Inflammatory macrophage treated with lipopolysaccharide for 4 hours (primary cell): ENCODE data around the gene USP46.
A peak's percentile ranks its signal among the peaks of the same experiment; 100 is the strongest.

Experiments used
- DNase-seq: peaks from one replicate; pipeline ENCODE4 v3.0.0-alpha.2; 2020

Gene USP46

GRCh38 chr4:52568351-52568750 lies 90.8 kb downstream of the USP46 start:
- no peak for DNase-seq

DNA sequence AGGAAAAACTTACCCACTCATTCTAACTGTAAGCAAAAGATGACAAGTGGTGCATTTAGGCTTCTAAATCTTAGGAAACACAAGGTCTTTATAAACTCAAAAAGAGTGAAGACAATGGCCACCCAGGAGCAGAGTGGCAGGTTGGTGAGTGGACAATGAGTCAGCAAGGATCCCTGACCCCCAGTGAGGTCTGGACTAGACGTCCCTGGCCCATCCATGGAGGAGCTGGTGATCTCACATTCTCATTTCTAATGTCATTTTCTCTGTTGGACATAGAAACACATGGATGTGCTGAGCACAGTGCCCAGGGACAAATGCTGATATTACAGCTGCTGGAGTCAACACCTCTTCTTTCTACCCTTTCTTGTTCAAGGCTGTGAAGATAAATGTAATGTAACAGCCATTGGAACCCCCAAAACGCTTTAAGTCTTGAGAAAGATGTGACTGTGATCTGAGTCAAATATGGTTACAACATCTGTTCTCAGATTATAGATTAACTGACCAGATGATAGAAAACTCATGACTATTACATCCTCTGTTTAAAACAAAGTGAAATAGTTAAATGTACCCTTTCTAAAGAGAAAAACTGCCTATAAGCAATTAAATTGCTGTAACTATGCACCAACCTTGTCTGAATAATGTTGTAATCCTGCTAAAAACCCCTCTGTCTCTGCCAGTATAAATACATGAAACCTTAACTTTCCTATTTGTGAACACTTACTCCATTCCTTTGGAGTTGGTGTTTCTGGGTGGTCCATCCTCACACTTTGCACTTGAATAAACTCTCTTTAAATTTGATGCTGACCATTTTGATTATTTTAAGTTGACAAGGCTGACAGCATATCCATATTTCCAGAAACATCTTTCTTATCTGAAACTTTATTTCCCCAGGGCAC lies 92.7 kb downstream of the USP46 start:
- no peak for DNase-seq

- DNase-seq: no peak
Measured at GRCh38 chr4:52560844-52561280, 98.2 kb downstream of the USP46 start.

DNA sequence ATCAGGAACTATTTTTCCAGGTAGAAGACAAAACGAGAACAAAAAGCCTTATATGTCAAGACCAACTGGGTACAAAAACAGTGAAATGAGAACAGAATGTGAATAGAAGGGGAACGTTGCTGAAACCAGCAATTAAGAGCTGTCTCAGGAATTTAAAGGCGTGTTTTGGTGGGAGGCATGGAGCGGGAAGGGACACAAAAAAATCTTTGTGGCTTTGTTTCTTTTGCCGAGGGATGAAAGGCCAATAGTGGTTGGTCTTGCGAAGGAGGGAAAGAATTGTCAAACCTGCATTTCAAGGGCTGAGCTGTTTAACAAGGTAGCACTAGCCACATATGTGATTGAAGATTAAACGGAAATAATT lies 103.8 kb downstream of the USP46 start:
- DNase-seq: no peak

- no peak for DNase-seq
Measured at GRCh38 chr4:52554612-52555355, 104.3 kb downstream of the USP46 start.

DNA sequence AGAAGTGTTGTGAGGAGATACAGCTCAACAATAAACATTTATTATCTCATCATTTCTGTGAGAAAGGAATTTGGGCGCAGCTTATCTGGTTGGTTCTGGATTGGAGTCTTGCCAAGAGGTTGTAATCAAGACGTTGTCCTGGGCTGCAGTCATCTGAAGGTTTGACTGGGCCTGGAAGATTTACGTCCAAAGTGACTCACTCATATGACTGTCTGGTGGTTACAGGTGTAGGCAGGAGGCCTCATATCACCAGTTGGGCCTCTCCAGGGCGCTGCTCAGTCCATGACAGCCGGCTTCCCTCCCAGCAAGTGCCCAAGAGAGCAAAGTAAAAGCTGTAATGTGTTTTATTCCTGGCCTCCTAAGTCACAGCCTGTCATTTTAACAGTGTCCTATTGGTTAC lies 106.3 kb downstream of the USP46 start:
- no peak for DNase-seq

- DNase-seq: no peak
Measured at GRCh38 chr4:52551487-52551886, 107.6 kb downstream of the USP46 start.

- no peak for DNase-seq
Measured at GRCh38 chr4:52550186-52550585, 108.9 kb downstream of the USP46 start.

GRCh38 chr4:52548818-52549570 lies 110.1 kb downstream of the USP46 start:
- DNase-seq: no peak

- no peak for DNase-seq
Measured at GRCh38 chr4:52546449-52546848, 112.7 kb downstream of the USP46 start.

GRCh38 chr4:52545099-52546069 lies 113.7 kb downstream of the USP46 start:
- DNase-seq: peak; percentile 52
